Trophoblast cell (in vitro differentiated cells and primary cell): Measurements from ENCODE around the gene PTCSC3.

Source experiments
- DNase-seq, 2 donors: peaks; one replicate each; pipeline ENCODE4 v3.0.0-alpha.2; 2016
- H2AFZ ChIP-seq: 2 replicates; pipeline ENCODE4 v1.6.1; 2013; ENCODE audit warnings: low read length, moderate library complexity, mild to moderate bottlenecking; ENCODE audit not compliant: insufficient read depth, poor library complexity
- H2AK5ac ChIP-seq: 2 replicates; pipeline ENCODE4 v1.6.1; 2013; ENCODE audit warnings: mild to moderate bottlenecking, low read length
- H2BK120ac ChIP-seq: 2 replicates; pipeline ENCODE4 v1.6.1; 2013; ENCODE audit warnings: low read length, mild to moderate bottlenecking, moderate library complexity; ENCODE audit not compliant: insufficient read depth, poor library complexity
- H2BK12ac ChIP-seq: 2 replicates; pipeline ENCODE4 v1.6.1; 2013; ENCODE audit warnings: mild to moderate bottlenecking, low read length, moderate library complexity
- H2BK5ac ChIP-seq: 2 replicates; pipeline ENCODE4 v1.6.1; 2013; ENCODE audit warnings: low read length, low read depth, moderate library complexity, mild to moderate bottlenecking; ENCODE audit not compliant: poor library complexity
- H3K14ac ChIP-seq: 2 replicates; pipeline ENCODE4 v1.6.1; 2013; ENCODE audit warnings: mild to moderate bottlenecking, low read length
- H3K18ac ChIP-seq: 2 replicates; pipeline ENCODE4 v1.6.1; 2013; ENCODE audit warnings: mild to moderate bottlenecking, low read length
- H3K23ac ChIP-seq: 2 replicates; pipeline ENCODE4 v1.6.1; 2013; ENCODE audit warnings: low read length
- H3K27ac ChIP-seq: 2 replicates; pipeline ENCODE4 v1.5.1; 2013; ENCODE audit warnings: low read depth, mild to moderate bottlenecking, inconsistent platforms, low read length, moderate library complexity
- H3K27me3 ChIP-seq: 2 replicates; pipeline ENCODE4 v1.6.1; 2013; ENCODE audit warnings: inconsistent platforms, mild to moderate bottlenecking, low read length, moderate library complexity; ENCODE audit not compliant: insufficient read depth
- H3K36me3 ChIP-seq, 2 experiments: 1 replicate in 1 of 2; 2 replicates in 1 of 2; pipeline ENCODE4 v1.6.1; 2013; ENCODE audit warnings: low read length in 2 of 2, mild to moderate bottlenecking in 2 of 2, moderate library complexity in 1 of 2; ENCODE audit not compliant: insufficient read depth in 2 of 2, control insufficient read depth in 1 of 2
- H3K4ac ChIP-seq: 2 replicates; pipeline ENCODE4 v1.6.1; 2013; ENCODE audit warnings: low read depth, mild to moderate bottlenecking, low read length, moderate library complexity
- H3K4me1 ChIP-seq, 2 experiments: 1 replicate in 1 of 2; 2 replicates in 1 of 2; pipeline ENCODE4 v1.6.1; 2013; ENCODE audit warnings: low read length in 2 of 2, mild to moderate bottlenecking in 2 of 2, moderate library complexity in 1 of 2; ENCODE audit not compliant: insufficient read depth in 2 of 2, control insufficient read depth in 1 of 2
- H3K4me2 ChIP-seq: 2 replicates; pipeline ENCODE4 v1.6.1; 2013; ENCODE audit warnings: inconsistent platforms, mild to moderate bottlenecking, low read length, moderate library complexity
- H3K4me3 ChIP-seq: 2 replicates; pipeline ENCODE4 v1.5.1; 2013; ENCODE audit warnings: mild to moderate bottlenecking, low read depth, low read length, inconsistent platforms
- H3K79me1 ChIP-seq: one replicate; pipeline ENCODE4 v1.6.1; 2013; ENCODE audit warnings: low read length
- H3K79me2 ChIP-seq: 2 replicates; pipeline ENCODE4 v1.6.1; 2013; ENCODE audit warnings: low read length, mild to moderate bottlenecking; ENCODE audit not compliant: control insufficient read depth, insufficient read depth, poor library complexity
- H3K9ac ChIP-seq: 2 replicates; pipeline ENCODE4 v1.6.1; 2013; ENCODE audit warnings: mild to moderate bottlenecking, low read length
- H3K9me3 ChIP-seq: 2 replicates; pipeline ENCODE4 v1.6.1; 2013; ENCODE audit warnings: low read depth, mild to moderate bottlenecking, control low read depth, inconsistent platforms, low read length; ENCODE audit not compliant: insufficient read depth
- H4K12ac ChIP-seq: 2 replicates; pipeline ENCODE4 v1.6.1; 2013; ENCODE audit warnings: low read depth, mild to moderate bottlenecking, low read length, moderate library complexity
- H4K8ac ChIP-seq: 2 replicates; pipeline ENCODE4 v1.6.1; 2013; ENCODE audit warnings: low read depth, mild to moderate bottlenecking, low read length, moderate library complexity
- H4K91ac ChIP-seq: one replicate; pipeline ENCODE4 v1.6.1; 2013; ENCODE audit warnings: low read depth, mild to moderate bottlenecking, low read length, moderate library complexity
- WGBS: extraction: QIAGEN DNeasy Blood & Tissue Kit; methylation state at CpG from one replicate; pipeline ENCODE4 v1.1.7; 2013; ENCODE audit warnings: missing lambda C conversion rate; ENCODE audit not compliant: insufficient read length, insufficient coverage; ENCODE audit errors: extremely low coverage; 5-methylcytosine and 5-hydroxymethylcytosine counted together

PTCSC3 gene

DNA sequence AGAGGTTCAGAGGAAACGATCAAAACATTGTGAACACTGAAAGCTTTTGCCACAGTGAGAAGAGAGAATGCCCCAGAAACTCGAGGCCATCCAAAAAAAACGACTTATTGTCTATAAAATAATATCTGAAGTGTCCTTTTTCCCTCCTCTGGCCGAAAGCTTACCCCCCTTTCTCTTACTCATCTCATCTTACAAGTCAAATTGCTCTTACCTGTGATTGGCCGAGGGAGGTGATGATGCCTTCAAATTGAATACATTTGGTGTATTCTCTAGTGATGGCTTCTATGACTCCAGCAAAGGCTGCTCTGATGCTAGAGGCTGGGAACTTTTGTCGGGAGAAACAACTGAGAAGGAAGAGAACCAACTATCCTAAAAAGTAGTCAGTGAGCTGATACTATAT is 90.7 kb downstream of the PTCSC3 start:
- Histone ChIP-seq H2BK5ac (no peak overlapping the region), H3K27ac (no peak overlapping the region), H3K27me3 (no peaks in the 10 kb centered on the region), H3K4ac (no peak overlapping the region), H3K14ac (no peak overlapping the region), H2AK5ac (no peak overlapping the region), H3K79me2 (no peaks in the 10 kb centered on the region), H3K4me3 (no peak overlapping the region), H3K36me3 (no peaks in the 10 kb centered on the region), H4K91ac (no peak overlapping the region), H3K18ac (no peak overlapping the region), H3K23ac (no peak overlapping the region), H3K9me3 (no peaks in the 10 kb centered on the region), H4K8ac (no peak overlapping the region), H3K79me1 (no peaks in the 10 kb centered on the region), H2BK12ac (no peak overlapping the region), H3K4me1 (no peaks in the 10 kb centered on the region), H3K4me2 (no peak overlapping the region), H3K9ac (no peak overlapping the region), H2BK120ac (no peak overlapping the region), H2AFZ (no peak overlapping the region), H4K12ac (no peak overlapping the region)
- DNase-seq = no peak
- WGBS = no CpG with 5 or more reads among the region's 6 CpGs
